Measurements from ENCODE around the gene ARFRP1.

- TF ChIP-seq POLR2A (IDR thresholded peaks at IDR 0.05) (no peak), POLR2AphosphoS5 (IDR thresholded peaks at IDR 0.05) (no peak), CTCF (IDR thresholded peaks at IDR 0.05) (no peak)
Measured at GRCh38 chr20:63668351-63668750, 39.4 kb downstream of the ARFRP1 start.

All from transverse colon (tissue), 4 donors.